Fibroblast of skin of left biceps (primary cell): ENCODE measurements around the gene CGB5.
"Not testable (repeated sequence)": the region's sequence is repeated elsewhere in the genome, so short reads cannot be mapped to it uniquely, and the experiment has no call there.

ENCODE experiments used
- DNase-seq, 2 experiments: peaks; one replicate each; pipeline ENCODE4 v3.0.0-alpha.2; 2013; ENCODE audit warnings: low read depth in 2 of 2

CGB5 gene

GRCh38 chr19:49057636-49058234, 14.1 kb downstream of the CGB5 start, which contains the start of gene CGB7:
Gene CGB7 (minus strand): TSS chr19:49057749. CDS start chr19:49055375, 2,374 bp downstream.
- DNase-seq: no peak

DNA sequence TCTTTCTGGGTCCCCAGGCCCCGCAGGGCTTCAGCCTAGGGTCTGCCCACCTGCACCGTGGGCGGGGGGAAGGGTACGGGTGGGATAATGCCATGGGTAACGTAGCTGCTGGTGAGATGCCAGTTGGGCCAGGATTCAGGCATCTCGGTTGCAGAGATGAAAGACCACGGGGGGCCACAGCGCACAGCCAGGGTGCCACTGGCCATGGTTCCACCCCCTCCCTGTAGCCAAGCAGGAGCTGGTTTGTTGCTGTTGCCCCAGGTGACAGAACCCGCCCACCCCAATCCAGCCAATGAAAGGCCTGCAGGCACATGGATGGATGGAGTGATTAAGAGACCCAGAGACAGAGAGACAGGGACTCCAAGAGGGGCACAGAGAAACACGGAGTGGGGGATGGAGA, 14.9 kb downstream of the CGB5 start:
- no peak for DNase-seq

DNA sequence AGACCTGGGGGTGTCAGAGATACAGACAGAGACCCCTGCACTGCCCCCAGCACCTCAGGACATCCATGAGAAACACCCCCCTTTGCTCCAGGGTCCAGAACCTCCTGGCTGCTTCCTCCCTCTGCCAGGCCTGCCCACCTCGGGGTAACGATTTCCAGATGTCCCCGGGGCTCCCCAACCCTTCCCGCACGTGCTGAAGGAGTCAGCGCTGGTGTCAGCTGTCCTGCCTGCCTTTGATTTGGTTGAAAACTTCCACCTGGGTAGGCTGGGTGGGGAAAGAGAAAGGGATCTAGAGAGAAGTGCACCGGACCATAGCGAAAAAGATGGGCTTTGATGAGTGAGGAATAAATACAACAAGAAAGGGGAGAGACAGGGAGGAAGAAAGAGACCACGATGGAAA, 15.4 kb downstream of the CGB5 start:
- no peak for DNase-seq

DNA sequence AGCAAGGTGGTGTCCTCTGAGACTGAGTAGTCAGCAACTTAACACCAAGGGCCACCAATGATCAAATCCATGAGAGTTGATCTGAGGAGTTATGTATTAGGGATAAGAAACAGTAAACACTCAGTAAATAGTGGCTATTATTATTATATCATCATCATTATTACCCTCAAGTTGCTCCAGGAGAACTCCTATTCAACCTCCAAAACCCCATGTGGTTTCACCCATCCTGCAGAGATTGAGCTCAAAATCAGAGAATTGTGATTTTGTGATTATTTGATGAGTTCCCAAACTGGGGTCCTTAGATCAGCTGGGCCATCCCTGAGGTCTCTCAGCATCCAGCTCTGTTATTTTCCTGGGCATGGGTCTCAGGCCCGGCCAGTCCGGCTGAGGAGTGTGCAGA, 17.4 kb downstream of the CGB5 start:
- no peak for DNase-seq

- no peak for DNase-seq
Measured at GRCh38 chr19:49061445-49061844, 17.8 kb downstream of the CGB5 start.

GRCh38 chr19:49064029-49064629, 20.5 kb downstream of the CGB5 start:
- DNase-seq: no peak

GRCh38 chr19:49064768-49065611, 21.3 kb downstream of the CGB5 start, which contains the start of gene NTF4:
Gene NTF4 (minus strand): TSS chr19:49064818. CDS start chr19:49061997, 2,821 bp downstream.
- DNase-seq: no peak

GRCh38 chr19:49065905-49066512, 22.4 kb downstream of the CGB5 start:
- no peak for DNase-seq

DNA sequence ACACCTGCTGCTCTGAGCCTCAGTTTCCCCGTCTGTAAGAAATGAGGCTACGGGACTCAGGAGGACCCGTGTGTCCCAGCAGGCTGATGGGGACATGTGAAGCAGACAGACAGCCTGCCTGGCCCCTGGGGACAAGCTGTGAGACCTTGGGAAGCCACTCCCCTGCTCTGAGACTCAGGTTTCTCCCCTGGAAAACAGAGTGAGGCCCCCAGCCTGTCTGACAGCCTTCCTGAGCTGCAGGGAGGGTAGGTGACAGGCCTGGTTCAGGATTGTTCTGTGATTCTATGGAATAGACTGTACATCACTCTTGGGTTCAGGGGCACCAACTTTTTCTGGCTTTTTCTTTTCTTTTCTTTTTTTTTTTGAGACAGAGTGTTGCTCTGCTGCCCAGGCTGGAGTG, 23.9 kb downstream of the CGB5 start:
- DNase-seq: no peak

GRCh38 chr19:49069026-49069425, 25.4 kb downstream of the CGB5 start:
- no peak for DNase-seq

- no peak for DNase-seq
Measured at GRCh38 chr19:49070416-49070815, 26.8 kb downstream of the CGB5 start.

DNA sequence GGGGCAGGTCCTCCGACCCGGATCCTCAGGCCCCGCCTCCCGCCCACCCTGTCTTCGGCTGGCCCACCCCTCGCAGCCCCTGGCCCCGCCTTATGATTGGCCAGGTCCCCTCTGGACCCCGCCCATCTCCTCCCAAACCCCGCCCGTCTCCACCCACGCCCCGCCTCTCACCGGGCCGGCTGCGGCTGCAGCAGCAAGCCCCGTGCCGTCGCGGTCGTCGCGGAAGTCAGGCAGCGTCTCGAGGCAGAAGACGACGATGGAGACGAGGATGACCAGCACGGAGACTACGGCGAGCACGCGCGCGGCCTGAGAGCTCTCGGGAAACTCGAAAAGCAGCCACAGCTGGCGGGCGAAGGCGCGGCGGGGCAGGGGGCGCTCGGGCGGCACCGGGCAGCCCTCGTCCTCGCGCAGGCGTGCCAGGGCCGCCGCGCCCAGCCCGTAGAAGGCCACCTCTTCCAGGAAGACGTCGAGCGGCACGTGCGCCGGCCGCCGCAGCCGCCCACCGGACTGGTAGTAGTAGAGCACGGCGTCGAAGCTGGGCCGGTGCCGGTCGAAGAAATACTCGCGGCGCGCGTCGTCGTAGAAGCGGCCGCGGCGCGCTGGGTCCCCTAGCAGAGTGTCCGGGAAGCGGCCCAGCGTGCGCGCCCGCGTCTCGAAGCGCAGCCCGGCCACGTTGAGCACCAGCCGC, 28.4 kb downstream of the CGB5 start:
- DNase-seq: no peak

DNA sequence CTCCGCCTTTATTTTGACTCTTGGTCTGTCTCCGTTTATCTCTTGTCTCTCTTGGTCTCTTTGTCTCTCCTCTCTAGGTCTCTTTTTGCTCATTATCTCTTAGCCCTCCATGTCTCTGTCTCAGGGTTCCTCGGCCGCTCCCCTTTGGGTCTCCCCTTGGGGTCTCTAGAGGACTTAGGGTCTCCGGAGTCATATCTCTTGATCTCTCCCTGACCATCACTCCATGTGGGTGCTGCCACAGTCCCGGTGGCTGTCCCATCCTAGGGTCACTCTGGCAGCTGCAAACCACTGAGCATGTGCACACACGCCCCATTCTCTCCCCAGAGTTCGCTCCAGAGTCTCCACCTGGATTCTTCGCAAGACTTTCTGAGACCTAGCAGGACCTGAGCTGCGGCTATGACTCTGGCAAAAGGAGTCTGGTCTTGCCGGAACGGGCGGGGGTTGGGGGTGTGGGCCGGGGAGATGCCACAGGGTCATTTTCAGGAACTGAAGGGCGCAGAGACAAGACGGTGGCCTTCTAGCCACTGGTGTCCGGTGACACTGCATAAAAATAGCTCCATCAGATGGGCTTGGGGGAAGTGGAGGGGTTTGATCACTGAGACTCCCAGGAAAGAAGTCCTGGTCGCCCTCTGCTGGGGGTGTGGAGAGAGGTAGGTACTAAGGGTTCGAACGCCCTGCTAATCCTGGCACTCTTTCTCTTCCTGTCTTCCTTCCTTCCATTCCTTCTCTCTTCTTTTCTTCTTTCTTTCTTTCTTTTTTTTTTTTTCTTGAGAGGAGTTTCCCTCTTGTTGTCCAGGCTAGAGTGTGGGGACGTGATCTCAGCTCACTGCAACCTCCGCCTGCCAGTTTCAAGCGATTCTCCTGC, 30.1 kb downstream of the CGB5 start:
- no peak for DNase-seq

DNA sequence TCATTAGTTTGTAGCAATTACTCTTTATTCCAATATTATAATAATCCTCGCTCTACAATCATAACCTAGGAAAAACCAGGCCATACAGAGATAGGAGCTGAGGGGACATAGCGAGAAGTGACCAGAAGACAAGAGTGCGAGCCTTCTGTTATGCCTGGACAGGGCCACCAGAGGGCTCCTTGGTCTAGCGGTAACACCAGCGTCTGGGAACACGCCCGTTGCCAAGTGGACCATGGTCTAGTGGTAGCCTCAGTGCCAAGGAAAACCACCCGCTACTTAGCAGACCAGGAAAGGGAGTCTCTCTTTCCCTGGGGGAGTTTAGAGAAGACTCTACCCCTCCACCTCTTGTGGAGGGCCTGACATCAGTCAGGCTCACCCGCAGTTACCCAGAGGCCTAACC, 31.2 kb downstream of the CGB5 start:
- DNase-seq: not testable (repeated sequence)

DNA sequence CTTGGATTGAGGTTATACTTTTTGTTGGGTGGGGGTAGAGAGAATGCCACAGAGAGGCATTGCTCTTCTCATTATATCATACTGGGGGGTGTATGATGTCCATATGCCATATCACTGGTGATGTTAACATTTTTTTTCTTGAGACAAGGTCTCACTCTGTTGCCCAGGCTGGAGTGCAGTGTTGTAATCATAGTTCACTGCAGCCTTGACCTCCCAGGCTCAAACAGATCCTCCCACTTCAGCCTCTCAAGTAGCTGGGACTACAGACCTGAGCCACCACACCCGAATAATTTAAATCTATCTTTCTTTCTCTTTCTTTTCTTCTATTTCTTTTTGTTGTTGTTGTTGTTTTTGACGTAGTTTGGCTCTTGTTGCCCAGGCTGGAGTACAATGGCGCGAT, 36.7 kb downstream of the CGB5 start:
- DNase-seq: no peak

DNA sequence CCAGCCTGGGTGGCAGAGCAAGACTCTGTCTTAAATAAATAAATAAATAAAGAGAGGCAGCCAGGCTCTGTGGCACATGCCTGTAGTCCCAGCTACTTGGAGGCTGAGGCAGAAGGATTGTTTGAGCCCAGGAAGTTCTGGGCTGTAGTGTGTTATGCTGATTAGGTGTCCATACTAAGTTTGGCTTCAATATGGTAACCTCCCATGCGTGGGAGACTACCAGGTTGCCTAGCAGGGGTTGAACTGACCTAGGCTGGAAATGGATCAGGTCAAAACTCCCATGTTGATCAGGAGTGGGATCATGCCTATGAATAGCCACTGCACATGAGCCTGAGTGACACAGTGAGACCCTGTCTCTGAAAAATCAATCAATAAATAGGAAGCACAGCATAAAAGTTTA, 37.6 kb downstream of the CGB5 start:
- DNase-seq: no peak

DNA sequence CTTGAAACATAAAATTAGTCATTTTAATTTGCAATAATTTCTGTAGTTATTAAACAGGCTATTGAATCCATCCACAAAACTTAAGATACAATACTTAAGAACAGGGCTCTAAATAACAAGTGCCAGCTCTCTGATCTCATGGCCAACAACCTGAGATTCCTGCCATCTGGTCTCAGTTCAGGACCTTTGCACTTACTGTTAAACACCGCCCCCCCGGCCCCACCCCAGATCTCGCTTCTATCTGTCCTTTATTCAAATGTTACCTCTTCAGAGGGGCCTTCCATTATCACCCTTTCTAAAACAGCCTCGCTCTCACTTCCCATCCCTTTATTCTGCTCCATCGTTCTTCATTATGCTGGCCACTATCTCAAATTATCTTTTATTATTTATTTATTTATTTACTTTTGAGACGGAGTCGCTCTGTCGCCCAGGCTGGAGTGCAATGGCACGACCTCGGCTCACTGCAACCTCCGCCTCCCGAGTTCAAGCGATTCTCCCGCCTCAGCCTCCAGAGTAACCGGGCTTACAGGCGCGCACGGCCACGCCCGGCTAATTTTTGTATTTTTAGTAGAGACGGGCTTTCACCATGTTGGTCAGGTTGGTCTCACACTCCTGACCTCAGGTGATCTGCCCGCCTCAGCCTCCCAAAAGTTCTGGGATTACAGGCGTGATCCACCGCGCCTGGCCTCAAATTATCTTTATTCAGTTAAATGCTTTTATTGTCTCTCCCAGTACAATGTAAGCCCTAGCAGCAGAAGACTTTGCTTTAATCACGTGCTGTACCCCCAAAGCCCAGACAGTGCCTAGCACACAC, 40.8 kb downstream of the CGB5 start:
- no peak for DNase-seq

DNA sequence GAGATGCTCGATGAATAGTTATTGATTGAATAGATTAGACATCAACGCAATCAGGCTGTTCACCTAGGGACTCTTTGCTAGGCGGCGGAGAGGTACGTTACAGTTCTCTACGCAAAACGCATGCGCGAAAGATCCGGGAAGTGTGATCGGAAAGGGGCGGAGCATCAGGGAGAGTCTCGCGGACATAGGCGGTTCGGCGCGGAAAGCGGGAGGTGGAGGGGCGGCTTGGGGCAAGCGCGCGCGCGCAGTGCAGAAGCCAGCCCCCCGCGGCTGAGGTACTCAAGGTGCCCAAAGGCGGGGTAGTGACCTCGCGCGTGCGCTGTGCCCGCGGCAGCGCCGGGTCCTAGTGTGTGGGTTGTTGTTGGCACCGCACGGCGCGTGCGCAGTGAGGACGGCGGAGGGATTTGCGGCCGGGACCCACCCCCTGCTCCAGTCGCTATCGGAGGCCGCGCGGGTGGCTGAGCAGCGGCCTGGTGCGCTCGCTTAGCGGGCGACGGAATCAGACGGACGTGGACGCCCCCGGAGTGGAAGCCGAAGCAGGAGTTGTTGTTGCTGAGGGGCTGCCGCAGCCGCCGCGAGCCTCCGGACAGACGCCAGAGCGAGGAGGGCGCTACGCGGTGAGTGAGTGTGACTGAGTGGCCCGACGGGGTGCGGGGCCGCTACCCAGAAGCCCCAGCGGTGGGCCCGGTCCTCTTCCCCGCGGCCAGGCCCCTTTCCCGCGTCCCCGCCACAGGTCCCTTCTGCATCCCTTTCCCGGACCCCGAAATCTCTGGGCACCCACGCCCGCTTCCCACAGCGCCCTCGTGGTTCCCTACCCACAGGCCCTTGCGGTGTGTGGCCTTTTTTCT, 41.6 kb downstream of the CGB5 start, which contains the start of gene SNRNP70:
SNRNP70 (plus strand) TSS at position 432 of the 848 bp plus-strand sequence. CDS start 964 bp downstream, outside the sequence.
- DNase-seq: peak; percentile 99

GRCh38 chr19:49085868-49086232, 42.2 kb downstream of the CGB5 start:
- no peak for DNase-seq
